HepG2 (cell line): Measurements from ENCODE around the gene UBE2Q2.

ENCODE experiments used
- BHLHE40 ChIP-seq: IDR thresholded peaks from 2 replicates; pipeline ENCODE4 v1.6.1; 2011; ENCODE audit warnings: low read length, improper control_type of control experiment
- DNMT1 ChIP-seq: sonication (generic); formaldehyde crosslinking; IDR thresholded peaks from 2 replicates; pipeline ENCODE4 v1.5.1; 2020; ENCODE audit warnings: mild to moderate bottlenecking, missing genetic modification reagents
- FOXK2 ChIP-seq: fragments of 450-650 bp; IDR thresholded peaks from 2 replicates; pipeline ENCODE4 v1.6.1; 2016
- JARID2 ChIP-seq: sonication (generic); formaldehyde crosslinking; IDR thresholded peaks from 2 replicates; pipeline ENCODE4 v1.8.1; 2023; ENCODE audit warnings: missing genetic modification reagents, inconsistent platforms; ENCODE audit not compliant: insufficient replicate concordance
- KAT7 ChIP-seq: IDR thresholded peaks from 2 replicates; pipeline ENCODE4 v1.6.1; 2018; ENCODE audit warnings: borderline replicate concordance, missing compliant biosample characterization
- KLF12 ChIP-seq: sonication (generic); formaldehyde crosslinking; IDR thresholded peaks from 2 replicates; pipeline ENCODE4 v1.4.0; 2020; ENCODE audit warnings: missing genetic modification reagents, borderline replicate concordance
- MAZ ChIP-seq, 2 experiments: sonication (generic) in 1 of 2; formaldehyde crosslinking in 1 of 2; IDR thresholded peaks; 2 replicates each; pipeline versions ENCODE4 v1.5.0 to v1.6.1; 2012 to 2020; ENCODE audit warnings: low read depth in 2 of 2, mild to moderate bottlenecking in 2 of 2, borderline replicate concordance in 1 of 2, improper control_type of control experiment in 1 of 2, low read length in 1 of 2, missing genetic modification reagents in 1 of 2, moderate library complexity in 1 of 2
- NBN ChIP-seq: fragments of 450-650 bp; conservative IDR thresholded peaks from 2 replicates; pipeline ENCODE4 v1.6.1; 2017
- NCOA5 ChIP-seq: sonication (generic); formaldehyde crosslinking; IDR thresholded peaks from 2 replicates; pipeline ENCODE4 v1.4.0; 2020; ENCODE audit warnings: missing genetic modification reagents
- NFIC ChIP-seq: IDR thresholded peaks from 2 replicates; pipeline ENCODE4 v1.6.1; 2012; ENCODE audit warnings: mild to moderate bottlenecking, low read length, inconsistent platforms
- TAF1 ChIP-seq: sonication (generic); formaldehyde crosslinking; IDR thresholded peaks from 2 replicates; pipeline ENCODE4 v1.4.0; 2020; ENCODE audit warnings: missing genetic modification reagents
- ZNF513 ChIP-seq: sonication (generic); formaldehyde crosslinking; conservative IDR thresholded peaks from 2 replicates; pipeline ENCODE4 v1.5.0; 2020; ENCODE audit warnings: missing genetic modification reagents
- TF ChIP-seq, protein P1 (sequence below): IDR thresholded peaks from 2 replicates; pipeline ENCODE4 v1.6.1; 2016; ENCODE audit warnings: missing compliant biosample characterization, missing genetic modification reagents, borderline replicate concordance
- TF ChIP-seq, protein P2 (sequence below): sonication (generic); formaldehyde crosslinking; IDR thresholded peaks from 2 replicates; pipeline ENCODE4 v1.5.0; 2020; ENCODE audit warnings: mild to moderate bottlenecking, missing genetic modification reagents, moderate library complexity

- TF ChIP-seq ZNF513 (no peak), KLF12 (no peak), BHLHE40 (no peak), NCOA5 (CRISPR knock-in tag) (no peak), NFIC (no peak), KAT7 (CRISPR knock-in tag) (no peak), MAZ (IDR thresholded peaks at IDR 0.05; ENCODE audit: borderline replicate concordance, low read depth, low read length) (no peak), MAZ (CRISPR knock-in tag; IDR thresholded peaks at IDR 0.05; ENCODE audit: low read depth) (no peak), JARID2 (CRISPR knock-in tag) (no peak), TAF1 (no peak), FOXK2 (no peak), DNMT1 (CRISPR knock-in tag) (no peak), NBN (no peak)
- TF ChIP-seq, protein P1, sequence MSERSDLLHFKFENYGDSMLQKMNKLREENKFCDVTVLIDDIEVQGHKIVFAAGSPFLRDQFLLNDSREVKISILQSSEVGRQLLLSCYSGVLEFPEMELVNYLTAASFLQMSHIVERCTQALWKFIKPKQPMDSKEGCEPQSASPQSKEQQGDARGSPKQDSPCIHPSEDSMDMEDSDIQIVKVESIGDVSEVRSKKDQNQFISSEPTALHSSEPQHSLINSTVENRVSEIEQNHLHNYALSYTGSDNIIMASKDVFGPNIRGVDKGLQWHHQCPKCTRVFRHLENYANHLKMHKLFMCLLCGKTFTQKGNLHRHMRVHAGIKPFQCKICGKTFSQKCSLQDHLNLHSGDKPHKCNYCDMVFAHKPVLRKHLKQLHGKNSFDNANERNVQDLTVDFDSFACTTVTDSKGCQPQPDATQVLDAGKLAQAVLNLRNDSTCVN (CRISPR knock-in tag) = no peak
- TF ChIP-seq, protein P2, sequence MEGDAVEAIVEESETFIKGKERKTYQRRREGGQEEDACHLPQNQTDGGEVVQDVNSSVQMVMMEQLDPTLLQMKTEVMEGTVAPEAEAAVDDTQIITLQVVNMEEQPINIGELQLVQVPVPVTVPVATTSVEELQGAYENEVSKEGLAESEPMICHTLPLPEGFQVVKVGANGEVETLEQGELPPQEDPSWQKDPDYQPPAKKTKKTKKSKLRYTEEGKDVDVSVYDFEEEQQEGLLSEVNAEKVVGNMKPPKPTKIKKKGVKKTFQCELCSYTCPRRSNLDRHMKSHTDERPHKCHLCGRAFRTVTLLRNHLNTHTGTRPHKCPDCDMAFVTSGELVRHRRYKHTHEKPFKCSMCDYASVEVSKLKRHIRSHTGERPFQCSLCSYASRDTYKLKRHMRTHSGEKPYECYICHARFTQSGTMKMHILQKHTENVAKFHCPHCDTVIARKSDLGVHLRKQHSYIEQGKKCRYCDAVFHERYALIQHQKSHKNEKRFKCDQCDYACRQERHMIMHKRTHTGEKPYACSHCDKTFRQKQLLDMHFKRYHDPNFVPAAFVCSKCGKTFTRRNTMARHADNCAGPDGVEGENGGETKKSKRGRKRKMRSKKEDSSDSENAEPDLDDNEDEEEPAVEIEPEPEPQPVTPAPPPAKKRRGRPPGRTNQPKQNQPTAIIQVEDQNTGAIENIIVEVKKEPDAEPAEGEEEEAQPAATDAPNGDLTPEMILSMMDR (CRISPR knock-in tag) = no peak
Measured at GRCh38 chr15:75947092-75947491, 103.8 kb downstream of the UBE2Q2 start.
